Putamen (tissue), 1 donor: Measurements from ENCODE around the gene TRIAP1.

Experiments
- DNase-seq: peaks from one replicate; pipeline ENCODE4 v3.0.0-alpha.2; 2016; ENCODE audit warnings: low spot score

TRIAP1 gene

GRCh38 chr12:120429368-120429767 lies 16.8 kb downstream of the TRIAP1 start:
- DNase-seq, result no peak

- no peak for DNase-seq
Measured at GRCh38 chr12:120428597-120429229, 17.5 kb downstream of the TRIAP1 start.

- DNase-seq, result no peak
Measured at GRCh38 chr12:120425797-120426196, 20.4 kb downstream of the TRIAP1 start.

GRCh38 chr12:120422892-120423456 lies 23.2 kb downstream of the TRIAP1 start:
- no peak for DNase-seq

- DNase-seq, result no peak
Measured at GRCh38 chr12:120421701-120422100, 24.5 kb downstream of the TRIAP1 start.

GRCh38 chr12:120417917-120418580 lies 28.1 kb downstream of the TRIAP1 start:
- no peak for DNase-seq

- DNase-seq, result no peak
Measured at GRCh38 chr12:120416490-120417216, 29.5 kb downstream of the TRIAP1 start.

GRCh38 chr12:120413901-120414695 lies 32.1 kb downstream of the TRIAP1 start:
- peak; percentile 57 for DNase-seq

GRCh38 chr12:120412421-120412820 lies 33.8 kb downstream of the TRIAP1 start:
- DNase-seq, result no peak

GRCh38 chr12:120408771-120409170 lies 37.4 kb downstream of the TRIAP1 start:
- DNase-seq, result no peak

GRCh38 chr12:120406553-120406952 lies 39.6 kb downstream of the TRIAP1 start:
- DNase-seq, result no peak

- no peak for DNase-seq
Measured at GRCh38 chr12:120406069-120406468, 40.1 kb downstream of the TRIAP1 start.

- no peak for DNase-seq
Measured at GRCh38 chr12:120404271-120404670, 41.9 kb downstream of the TRIAP1 start.

- no peak for DNase-seq
Measured at GRCh38 chr12:120403869-120404268, 42.3 kb downstream of the TRIAP1 start.

GRCh38 chr12:120402217-120402616 lies 44.0 kb downstream of the TRIAP1 start:
- peak; percentile 9 for DNase-seq

GRCh38 chr12:120399531-120399930 lies 46.7 kb downstream of the TRIAP1 start:
- DNase-seq, result no peak

GRCh38 chr12:120397824-120398540 lies 48.2 kb downstream of the TRIAP1 start:
- DNase-seq, result peak; percentile 23

GRCh38 chr12:120394483-120395367 lies 51.5 kb downstream of the TRIAP1 start:
- DNase-seq, result no peak
